HG03565 (cell line): Measurements from ENCODE around the gene UGT1A5.
"Not testable (repeated sequence)": the region's sequence is repeated elsewhere in the genome, so short reads cannot be mapped to it uniquely, and the experiment has no call there.

Source experiments
- ATAC-seq: cut with Tn5 transposase; IDR thresholded peaks from one replicate; pipeline ENCODE4 v1.9.1; 2021; ENCODE audit warnings: mild to moderate bottlenecking, moderate library complexity; ENCODE audit not compliant: unreplicated experiment

UGT1A5 gene

DNA sequence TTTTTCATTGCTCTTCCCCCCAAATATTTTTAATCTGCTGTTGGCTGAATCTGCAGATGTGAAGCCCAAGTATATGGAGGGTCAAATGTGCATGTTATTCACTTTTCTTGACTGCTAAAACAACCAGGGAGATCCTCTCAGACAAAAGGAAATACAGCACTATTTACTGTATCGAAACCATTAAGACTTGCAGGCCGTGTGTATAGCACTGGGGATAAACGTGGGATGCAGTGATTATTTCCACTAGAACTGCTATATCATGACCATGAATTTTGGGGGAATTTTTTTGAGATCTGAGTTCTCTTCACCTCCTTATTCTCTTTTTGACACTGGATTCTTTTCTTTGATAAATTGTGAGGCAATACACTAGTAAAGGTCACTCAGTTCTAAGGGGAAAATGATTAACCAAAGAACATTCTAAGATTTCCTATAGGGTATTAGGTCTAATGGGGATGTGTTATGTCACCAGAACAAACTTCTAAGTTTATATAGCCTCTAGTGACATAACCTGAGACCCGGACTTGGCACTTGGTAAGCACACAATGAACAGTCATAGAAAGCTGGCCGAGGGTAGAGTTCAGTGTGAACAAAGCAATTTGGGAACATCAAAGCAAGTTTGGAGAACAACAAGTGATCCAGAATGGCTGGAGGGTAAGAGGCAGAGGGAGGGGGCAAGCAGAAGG lies 32.5 kb downstream of the UGT1A5 start:
- ATAC-seq, result no peak

DNA sequence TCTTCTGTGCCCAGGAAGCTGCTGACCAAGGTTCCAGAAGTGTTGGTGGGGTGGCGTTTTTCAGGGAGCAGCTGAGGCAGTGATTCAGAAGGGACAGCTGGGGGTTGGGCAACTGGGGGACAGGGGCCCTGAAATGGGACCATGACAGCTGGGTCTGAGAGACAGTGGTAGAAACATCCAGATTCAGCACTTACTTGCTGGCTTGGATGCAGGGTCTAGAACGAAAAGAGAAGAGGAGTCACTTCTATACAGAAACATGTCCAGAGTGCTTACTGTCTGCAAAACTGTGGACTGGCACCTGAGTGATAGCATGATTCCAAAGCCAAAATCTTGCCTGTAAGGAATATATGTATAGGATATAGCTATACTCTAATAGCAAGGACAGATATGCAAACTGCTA lies 33.1 kb downstream of the UGT1A5 start:
- ATAC-seq, result not testable (repeated sequence)

DNA sequence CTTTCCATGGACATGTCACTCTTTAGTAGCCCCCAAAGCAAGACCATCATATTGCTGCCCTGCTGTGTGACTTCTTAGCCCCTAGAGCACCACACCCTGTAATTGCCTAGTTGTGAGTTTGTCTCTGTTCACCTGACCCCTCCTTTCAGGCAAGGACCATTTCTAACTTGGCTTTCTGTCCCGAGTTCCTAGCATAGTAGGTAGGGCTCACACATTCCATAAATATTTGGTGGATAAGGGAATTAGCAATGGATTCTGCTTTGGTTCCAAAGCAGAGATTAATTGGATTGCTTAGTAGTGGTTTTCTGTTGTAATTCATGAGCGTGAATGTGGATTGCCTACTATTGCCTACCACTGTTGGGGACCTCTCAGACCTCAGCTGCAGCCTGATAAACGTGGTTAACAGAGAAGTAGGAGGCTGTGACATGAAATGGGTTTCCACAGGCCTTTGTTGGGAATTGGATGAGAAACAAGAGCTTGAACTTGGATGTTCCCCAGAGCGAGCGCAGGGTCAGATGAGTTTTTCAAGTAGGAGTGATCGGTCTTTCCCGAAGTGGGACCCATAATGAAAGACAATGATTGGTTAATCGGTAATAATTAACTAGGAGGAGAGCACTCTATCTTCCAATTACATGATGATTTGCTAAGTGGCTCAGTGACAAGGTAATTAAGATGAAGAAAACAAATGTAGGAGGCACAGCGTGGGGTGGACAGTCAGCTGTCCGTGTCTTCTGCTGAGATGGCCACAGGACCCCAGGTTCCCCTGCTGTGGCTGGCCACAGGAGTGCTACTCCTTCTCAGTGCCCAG lies 34.0 kb downstream of the UGT1A5 start:
- no peak for ATAC-seq

DNA sequence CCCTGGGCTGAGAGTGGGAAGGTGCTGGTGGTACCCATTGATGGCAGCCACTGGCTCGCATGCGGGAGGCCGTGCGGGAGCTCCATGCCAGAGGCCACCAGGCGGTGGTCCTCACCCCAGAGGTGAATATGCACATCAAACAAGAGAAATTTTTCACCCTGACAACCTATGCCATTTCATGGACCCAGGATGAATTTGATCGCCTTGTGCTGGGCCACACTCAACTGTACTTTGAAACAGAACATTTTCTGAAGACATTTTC lies 34.5 kb downstream of the UGT1A5 start:
- no peak for ATAC-seq

DNA sequence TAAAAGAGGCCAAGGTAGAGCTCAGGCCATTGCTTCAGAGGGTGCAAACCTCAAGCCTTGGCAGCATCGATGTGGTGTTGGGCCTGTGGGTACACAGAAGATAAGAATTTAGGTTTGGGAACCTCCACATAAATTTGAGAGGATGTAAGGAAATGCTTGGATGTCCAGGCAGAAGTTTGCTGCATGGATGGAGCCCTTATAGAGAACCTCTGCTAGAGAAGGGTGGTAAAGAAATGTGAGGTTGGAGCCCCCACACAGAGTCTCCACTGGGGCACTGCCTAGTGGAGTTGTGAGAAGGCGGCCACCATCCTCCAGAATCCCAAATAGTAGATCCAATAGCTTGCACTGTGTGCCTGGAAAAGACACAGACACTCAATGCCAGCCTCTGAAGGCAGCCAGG lies 38.0 kb downstream of the UGT1A5 start:
- ATAC-seq, result not testable (repeated sequence)

DNA sequence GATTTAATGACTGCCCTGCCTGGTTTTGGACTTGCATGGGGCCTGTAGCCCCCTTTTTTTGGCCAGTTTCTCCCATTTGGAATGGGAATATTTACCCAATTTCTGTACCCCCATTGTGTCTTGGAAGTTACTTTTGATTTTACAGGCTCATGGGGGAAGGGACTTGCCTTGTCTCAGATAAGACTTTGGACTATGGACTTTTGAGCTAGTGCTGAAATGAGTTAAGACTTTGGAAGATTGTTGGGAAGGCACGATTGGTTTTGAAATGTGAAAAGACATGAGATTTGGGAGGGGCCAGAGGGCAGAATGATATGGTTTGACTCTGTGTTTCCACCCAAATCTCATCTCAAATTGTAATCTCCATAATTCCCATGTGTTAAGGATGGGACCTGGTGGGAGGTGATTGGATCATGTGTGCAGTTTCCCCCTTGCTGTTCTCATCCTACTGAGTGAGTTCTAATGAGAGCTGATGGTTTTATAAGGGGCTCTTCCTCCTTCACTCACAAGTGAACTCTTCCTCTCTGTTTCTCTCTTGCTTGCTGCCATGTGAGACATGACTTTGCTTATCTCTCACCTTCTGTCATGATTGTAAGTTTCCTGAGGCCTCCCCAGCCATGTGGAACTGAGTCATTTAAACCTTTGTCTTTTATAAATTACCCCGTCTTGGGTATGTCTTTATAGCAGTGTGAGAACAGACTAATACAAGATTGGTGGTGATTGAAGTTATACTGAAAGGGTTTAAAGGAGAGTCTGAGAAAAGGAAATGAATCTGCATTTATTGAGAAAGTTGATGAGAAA lies 38.7 kb downstream of the UGT1A5 start:
- ATAC-seq, result not testable (repeated sequence)

DNA sequence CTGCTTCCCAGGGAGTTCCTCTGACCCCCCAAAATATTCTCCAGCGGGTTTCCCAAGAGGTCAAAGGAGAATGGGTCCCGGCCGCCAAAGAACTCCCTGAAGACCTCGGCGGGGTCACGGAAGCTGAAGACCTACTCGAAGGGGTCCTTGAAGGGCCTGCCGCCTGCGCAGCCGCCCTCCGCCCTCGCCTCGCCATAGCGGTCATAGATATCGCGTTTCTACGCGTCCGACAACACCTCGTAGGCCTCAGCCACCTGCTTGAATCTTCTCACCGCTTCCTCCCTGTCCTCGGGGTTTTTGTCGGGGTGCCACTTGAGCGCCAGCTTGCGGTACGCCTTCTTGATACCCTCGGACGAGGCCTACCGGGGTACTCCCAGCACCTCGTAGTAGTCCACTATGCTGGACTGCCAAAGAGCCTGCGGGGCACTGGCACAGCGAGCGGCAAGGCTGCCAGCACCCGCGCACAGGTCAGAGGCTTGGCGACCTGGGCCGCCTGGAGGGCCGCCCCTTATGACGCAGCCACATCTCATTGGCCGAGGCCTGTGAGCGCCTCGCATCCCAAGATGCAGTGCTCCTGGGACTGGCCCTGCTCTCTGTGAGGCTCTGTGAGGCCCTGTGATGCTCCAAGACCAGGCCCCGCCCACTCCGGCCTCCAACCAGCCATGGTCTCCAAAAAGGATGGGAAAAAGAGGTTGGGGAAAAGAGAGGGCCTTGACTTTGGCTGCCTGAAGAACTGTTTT lies 42.3 kb downstream of the UGT1A5 start:
- ATAC-seq, result no peak

DNA sequence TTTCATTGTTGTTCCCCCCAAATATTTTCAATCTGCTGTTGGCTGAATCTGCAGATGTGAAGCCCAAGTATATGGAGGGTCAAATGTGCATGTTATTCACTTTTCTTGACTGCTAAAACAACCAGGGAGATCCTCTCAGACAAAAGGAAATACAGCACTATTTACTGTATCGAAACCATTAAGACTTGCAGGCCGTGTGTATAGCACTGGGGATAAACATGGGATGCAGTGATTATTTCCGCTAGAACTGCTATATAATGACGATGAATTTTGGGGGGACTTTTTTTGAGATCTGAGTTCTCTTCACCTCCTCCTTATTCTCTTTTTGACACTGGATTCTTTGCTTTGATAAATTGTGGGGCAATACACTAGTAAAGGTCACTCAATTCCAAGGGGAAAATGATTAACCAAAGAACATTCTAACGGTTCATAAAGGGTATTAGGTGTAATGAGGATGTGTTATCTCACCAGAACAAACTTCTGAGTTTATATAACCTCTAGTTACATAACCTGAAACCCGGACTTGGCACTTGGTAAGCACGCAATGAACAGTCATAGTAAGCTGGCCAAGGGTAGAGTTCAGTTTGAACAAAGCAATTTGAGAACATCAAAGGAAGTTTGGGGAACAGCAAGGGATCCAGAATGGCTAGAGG lies 43.8 kb downstream of the UGT1A5 start:
- ATAC-seq, result no peak

DNA sequence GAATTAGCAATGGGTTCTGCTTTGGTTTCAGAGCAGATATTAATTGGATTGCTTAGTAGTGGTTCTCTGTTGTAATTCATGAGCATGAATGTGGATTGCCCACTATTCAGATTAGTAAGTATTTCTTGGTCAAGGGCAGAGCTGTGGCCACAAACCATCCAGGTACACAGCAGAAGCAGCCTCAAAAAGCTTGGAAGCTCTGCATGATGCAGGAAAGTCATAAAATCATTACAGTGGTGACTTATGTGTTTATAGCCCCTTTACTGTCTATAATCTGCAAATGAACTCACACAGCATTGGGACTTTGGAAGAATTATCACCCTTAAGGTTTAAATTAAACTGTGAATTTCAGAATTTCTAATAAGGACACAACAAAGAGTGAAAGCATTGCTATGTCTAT lies 45.4 kb downstream of the UGT1A5 start:
- no peak for ATAC-seq

DNA sequence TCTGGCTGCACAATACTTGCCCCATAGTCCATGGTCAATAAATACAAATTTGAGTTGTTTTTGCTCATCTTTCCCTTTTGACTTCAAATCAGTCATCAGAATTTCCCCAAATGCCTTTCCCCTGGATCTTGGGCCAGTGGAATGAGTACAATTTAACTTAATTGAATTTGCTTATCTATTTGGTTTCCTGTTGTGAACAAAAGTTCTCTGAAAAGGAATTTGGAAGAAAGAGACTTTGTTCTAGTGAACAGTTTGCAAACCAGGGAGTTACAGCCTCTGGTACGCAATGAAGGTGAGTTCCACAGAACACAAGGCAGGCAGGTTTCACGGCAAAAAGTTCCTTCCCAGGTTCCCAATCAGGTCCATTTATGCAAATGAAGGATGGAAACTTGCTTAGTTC lies 46.1 kb downstream of the UGT1A5 start:
- ATAC-seq, result no peak

DNA sequence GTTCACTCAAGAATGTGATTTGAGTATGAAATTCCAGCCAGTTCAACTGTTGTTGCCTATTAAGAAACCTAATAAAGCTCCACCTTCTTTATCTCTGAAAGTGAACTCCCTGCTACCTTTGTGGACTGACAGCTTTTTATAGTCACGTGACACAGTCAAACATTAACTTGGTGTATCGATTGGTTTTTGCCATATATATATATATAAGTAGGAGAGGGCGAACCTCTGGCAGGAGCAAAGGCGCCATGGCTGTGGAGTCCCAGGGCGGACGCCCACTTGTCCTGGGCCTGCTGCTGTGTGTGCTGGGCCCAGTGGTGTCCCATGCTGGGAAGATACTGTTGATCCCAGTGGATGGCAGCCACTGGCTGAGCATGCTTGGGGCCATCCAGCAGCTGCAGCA lies 47.3 kb downstream of the UGT1A5 start, which contains the start of gene UGT1A1:
TSS of gene UGT1A1 (plus strand) at position 228 of the 400 bp plus-strand sequence. CDS start at position 246, 18 bp downstream.
- ATAC-seq, result no peak

DNA sequence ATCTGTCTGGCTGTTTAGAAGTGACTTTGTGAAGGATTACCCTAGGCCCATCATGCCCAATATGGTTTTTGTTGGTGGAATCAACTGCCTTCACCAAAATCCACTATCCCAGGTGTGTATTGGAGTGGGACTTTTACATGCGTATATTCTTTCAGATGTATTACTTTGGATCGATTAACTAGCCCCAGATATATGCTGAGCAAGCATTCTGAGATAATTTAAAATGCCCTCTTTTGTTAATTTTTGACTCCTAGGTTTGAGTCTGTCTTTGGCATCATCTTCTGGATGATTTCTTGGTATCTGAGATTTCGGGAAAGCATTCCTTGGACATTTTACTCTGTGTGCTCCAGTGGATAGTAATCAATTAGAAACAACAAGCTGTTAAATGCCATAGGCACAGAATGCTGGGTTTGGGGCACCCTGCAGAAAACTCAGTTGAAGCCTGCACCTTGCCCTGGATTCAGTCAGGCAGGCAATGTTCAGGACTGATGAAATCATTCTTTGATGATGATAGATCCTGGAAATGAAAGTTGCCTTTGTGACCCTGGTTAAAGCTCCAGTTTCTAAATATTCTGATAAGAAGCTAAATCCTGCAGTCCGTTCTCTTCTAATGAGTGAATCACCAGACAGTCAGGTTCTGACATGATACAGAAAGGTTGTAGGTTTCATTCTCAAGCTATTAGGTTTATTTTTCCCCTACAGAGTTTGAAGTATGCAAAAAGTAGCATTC lies 48.5 kb downstream of the UGT1A5 start:
- ATAC-seq, result no peak

DNA sequence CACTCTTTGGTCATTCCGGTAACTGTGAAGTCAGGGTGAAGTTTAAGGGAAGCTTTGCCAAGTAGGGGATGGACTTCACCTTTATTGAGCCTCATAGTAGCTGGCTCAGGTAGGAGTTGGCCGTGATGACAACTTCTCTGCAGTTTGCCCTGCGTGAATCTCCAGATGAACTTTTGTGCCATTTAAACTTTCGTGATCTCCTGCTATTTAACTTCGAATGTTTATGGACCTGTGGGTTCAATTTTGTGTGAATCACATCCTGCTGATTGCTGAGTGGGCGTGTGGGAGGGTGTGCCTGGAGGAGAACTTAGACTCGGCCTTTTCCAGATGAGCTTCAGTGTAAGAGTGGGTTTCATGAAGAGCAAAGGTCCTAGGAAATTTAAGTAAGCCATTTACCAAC lies 51.6 kb downstream of the UGT1A5 start:
- no peak for ATAC-seq

DNA sequence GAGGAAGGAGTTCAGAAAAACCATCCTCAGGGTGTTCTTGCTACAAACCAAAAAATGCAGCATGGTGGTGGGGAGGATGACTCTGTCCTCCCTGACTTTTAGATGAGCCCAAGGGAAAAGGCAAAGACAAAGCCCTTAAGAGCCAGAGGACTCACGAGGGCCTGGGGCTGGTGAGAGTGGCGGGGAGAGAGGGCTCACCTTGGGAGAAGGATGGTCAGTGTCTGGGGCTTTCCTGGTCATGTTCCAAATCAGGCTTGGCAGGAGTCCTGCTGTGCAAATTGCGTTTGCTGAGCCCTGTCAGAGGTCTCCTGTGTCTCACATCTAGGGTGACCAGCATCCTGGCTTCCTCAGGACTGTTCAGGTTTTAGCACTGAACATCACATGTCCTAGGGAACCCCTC lies 52.1 kb downstream of the UGT1A5 start:
- no peak for ATAC-seq

DNA sequence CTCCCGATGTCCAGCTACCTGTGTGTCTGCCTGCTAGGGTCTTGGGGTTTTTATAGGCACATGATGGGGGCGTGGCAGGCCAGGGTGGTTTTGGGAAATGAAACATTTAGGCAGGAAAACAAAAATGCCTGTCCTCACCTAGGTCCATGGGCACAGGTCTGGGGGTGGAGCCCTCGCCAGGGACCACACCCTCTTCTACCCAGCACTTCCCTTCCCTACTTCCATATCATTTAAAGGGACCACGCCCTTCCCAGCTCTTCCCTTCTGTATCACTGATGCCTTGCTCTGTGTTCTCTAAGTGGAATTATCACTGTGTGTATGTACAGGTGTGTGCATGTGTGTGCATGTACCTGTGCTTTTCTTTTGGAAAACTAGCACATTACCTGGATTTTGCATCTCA lies 53.7 kb downstream of the UGT1A5 start:
- ATAC-seq, result no peak

DNA sequence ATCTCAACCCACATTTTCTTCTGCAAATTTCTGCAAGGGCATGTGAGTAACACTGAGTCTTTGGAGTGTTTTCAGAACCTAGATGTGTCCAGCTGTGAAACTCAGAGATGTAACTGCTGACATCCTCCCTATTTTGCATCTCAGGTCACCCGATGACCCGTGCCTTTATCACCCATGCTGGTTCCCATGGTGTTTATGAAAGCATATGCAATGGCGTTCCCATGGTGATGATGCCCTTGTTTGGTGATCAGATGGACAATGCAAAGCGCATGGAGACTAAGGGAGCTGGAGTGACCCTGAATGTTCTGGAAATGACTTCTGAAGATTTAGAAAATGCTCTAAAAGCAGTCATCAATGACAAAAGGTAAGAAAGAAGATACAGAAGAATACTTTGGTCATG lies 55.4 kb downstream of the UGT1A5 start:
- no peak for ATAC-seq

DNA sequence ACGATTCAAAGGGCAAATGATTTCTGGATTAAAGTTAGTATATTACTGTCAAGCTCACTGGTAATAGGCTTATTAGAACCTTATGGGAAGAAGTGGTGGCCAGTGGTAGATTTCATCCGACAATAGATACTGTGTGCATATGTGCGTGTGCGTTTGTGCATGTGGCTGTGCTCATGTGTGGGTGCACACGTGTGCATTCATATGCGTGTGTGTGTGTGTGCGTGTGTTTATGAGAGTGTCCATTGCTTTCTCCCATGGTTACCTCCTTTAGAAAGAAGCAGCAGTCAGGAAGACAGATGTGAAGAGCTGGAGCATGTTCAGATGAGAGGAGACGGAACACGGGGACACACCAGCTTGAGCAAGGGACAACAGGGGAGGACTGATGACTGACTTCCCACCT lies 56.6 kb downstream of the UGT1A5 start:
- no peak for ATAC-seq

DNA sequence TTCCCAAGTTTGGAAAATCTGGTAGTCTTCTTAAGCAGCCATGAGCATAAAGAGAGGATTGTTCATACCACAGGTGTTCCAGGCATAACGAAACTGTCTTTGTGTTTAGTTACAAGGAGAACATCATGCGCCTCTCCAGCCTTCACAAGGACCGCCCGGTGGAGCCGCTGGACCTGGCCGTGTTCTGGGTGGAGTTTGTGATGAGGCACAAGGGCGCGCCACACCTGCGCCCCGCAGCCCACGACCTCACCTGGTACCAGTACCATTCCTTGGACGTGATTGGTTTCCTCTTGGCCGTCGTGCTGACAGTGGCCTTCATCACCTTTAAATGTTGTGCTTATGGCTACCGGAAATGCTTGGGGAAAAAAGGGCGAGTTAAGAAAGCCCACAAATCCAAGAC lies 59.4 kb downstream of the UGT1A5 start:
- no peak for ATAC-seq

DNA sequence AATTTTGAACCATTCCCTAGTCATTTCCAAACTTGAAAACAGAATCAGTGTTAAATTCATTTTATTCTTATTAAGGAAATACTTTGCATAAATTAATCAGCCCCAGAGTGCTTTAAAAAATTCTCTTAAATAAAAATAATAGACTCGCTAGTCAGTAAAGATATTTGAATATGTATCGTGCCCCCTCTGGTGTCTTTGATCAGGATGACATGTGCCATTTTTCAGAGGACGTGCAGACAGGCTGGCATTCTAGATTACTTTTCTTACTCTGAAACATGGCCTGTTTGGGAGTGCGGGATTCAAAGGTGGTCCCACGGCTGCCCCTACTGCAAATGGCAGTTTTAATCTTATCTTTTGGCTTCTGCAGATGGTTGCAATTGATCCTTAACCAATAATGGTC lies 59.9 kb downstream of the UGT1A5 start:
- ATAC-seq, result no peak

DNA sequence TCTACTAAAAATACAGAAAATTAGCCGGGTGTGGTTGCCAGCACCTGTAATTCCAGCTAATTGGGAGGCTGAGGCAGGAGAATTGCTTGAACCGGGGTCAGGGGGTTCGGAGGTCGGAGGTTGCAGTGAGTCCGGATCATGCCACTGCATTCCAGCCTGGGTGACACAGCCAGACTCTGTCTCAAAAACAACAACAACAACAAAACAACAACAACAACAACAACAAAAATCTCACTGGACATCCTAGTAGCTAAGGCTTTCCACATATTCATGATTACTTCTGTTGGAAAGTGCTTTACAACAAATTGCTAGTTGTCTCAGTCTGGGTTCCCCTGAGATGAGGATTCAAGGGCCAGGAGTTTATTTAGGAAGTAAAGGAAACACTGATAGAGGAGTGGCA lies 61.1 kb downstream of the UGT1A5 start:
- no peak for ATAC-seq
